GM20431 (cell line): ENCODE data around the gene TRIP10.
"Not testable (repeated sequence)": the region's sequence is repeated elsewhere in the genome, so short reads cannot be mapped to it uniquely, and the experiment has no call there.

Source experiments
- in situ Hi-C: fragments of 300-500 bp; cut with MseI, MboI; formaldehyde crosslinking; loops from one replicate; pipeline ENCODE4 v1.15.0; 2020; ENCODE audit warnings: low sequenced_read_pairs; ENCODE audit not compliant: unreplicated experiment

The TRIP10 gene

DNA sequence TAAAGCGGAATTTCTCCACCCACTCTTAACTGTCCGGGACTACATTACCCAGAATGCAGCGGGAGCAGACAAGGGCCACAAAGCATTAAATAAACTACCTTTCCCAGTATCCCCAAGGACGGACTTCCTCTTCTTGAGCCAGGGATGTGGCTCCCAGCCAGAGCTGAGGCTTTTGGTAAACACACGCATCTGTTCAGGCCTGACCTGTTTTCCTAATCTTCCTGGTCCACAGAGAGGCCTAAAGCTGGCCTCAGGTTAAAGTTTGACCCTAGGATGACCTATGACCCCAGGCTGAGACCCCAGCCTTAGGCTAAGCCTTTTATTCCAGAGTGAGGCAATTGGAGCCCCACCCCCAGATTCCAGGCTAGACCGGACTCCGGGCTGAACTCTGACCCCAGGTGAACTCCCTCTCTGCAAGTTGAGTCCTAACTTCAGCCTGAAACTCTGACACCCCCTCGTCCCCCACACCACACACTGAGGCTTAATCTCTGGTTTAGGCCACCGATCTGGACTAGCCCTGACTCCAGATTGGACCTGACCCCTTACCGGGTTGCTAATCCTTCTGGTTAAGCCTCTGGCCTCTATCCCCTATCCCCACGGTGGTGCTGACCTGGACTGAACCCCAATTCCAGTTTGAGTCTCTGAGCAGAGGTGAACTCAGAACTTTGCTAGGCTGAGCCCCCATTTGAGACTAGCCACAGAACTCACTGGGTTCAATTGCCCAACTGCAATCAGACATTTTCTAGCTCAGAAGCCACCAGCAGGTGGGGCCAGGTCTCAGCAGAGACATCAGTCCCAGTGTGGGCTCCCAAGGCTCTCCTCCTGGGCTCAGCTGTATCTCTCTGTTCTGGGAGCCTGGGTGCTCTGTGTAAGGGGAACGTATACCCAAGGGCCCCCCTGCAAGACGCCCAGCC lies 1.4 kb upstream of the TRIP10 start:
- in situ Hi-C loops: no loop called here

DNA sequence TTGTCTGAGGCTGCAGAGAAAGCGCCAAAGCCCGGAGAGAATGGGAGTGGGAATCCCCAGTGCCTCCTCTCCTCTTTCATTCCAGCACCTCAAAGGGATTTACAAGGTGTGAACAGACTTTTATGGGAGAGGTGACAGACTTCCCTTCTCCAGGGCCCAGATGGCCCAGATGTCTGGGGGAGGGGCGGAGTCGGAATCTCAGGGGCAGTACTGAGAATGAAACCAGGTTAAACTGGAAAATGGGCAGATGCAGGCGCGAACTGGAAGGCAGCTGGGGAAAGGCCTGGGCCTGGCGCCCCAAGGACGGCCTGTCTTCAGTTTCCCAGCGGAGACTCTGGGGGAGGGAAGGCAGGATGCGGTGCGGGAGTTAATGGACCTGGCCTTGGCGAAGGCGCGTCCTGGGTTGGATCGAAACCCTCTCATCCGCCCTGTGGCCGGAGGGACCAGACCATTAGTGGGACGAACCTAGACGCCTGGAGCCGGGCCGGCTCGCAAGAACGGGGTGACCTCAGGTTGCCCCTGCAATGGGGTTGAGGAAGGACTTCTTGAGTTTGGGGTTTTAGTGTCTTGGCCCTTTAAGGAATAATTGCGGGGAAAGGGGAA lies 592 bp upstream of the TRIP10 start:
- in situ Hi-C loops: no loop called here

DNA sequence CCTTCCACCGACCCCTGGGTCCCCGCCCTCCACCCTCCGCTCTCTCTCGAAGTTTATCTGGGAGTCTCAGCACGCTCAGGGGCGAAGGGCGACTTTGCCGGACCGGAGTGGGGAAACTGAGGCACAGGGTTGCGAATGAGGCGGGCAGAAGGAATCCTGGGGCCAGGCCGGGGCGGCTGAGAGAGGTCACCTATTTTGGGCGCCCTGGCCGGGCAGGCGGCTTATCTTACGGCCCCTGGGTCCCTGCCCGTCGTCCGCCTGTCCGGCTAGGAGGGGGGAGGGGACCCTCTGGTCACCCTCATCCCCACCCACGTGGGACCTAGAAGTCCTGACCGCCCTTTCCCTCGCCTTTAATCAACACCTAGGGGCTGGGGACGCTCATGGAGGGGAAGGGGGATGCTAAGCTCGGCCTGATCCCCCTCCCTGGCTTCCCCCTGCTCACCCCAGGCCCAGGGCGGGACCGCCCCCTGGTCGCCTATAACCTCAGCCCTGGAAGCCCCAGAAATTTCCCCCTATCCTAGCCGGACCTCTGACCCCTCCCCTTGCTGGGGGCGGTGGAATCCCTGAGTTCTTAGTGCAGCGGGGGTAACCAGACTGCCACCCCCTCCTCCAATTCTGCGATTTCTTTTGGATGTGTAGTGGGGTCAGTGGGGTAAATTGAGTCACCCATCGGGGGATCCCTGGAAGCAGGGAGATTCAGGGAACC lies 556 bp downstream of the TRIP10 start:
- in situ Hi-C loops: no loop called here

- in situ Hi-C loops: no loop called here
These were observed 1.3 kb downstream of the TRIP10 start for GRCh38 chr19:6740589-6741343.

DNA sequence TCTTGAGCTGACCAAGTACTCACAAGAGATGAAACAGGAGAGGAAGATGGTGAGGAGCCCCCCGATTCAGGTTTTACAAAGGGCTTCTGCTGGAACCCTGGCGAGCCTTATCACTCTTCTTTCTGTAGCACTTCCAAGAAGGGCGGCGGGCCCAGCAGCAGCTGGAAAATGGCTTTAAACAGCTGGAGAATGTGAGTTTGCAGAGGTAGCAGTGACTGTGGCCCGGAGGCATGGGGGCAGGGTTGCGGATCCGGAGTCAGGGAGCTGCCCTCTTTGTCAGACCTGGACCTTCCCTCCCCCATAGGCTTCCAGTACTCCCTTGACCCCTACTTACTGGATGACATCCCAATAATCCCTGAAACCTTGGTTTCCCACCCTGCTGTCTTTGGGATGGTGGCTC lies 3.6 kb downstream of the TRIP10 start:
- in situ Hi-C loops: no loop called here

GRCh38 chr19:6743714-6744380 lies 4.4 kb downstream of the TRIP10 start:
- in situ Hi-C loops: no loop called here

- in situ Hi-C loops: no loop called here
These were observed 5.2 kb downstream of the TRIP10 start for GRCh38 chr19:6744381-6745301.

DNA sequence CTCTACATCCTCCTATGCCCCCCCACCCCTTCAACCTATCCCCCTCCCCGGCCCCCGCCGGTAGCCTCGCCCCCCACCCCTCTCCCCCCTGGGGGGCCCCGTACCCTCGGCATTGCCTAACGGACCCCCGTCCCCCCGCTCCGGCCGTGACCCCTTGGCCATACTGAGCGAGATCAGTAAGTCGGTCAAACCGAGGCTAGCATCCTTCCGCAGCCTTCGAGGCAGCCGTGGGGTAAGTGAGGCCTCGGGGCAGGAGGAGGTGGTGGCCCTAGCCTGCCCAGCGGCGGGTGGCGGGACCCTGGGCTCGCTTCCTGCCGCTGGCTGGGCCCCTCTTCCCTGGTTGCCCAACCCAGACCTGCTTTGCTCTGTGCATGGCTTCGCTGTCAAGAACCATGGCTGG lies 6.5 kb downstream of the TRIP10 start:
- in situ Hi-C loops: no loop called here

DNA sequence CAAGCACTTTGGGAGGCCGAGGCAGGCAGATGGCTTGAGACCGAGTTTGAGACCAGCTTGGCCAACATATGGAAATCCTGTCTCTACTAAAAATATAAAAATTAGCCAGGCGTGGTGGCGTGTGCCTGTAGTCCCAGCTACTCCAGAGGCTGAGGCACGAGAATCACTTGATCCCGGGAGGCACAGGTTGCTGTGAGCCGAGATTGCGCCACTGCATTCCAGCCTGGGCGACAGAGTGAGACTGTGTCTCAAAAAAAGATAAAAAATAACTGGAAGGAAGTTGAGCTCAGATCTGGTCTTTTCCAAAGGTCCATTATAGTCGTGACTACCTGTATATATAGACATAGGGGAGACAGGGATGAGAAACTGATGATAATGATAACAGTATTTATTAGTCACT lies 9.1 kb downstream of the TRIP10 start:
- in situ Hi-C loops: not testable (repeated sequence)

- in situ Hi-C loops: no loop called here
These were observed 10.6 kb downstream of the TRIP10 start for GRCh38 chr19:6750062-6750461.

DNA sequence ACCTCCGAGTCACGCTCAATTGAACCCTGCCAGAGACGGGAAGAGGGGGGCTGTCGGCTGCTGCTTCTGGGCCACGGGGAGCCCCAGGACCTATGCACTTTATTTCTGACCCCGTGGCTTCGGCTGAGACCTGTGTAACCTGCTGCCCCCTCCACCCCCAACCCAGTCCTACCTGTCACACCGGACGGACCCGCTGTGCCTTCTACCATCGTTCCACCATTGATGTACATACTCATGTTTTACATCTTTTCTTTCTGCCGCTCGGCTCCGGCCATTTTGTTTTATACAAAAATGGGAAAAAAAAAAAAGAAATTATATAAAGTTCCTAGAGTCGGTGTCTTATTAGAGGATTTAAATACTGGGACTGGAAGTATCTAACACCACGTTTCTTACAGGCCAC lies 11.7 kb downstream of the TRIP10 start:
- in situ Hi-C loops: no loop called here

DNA sequence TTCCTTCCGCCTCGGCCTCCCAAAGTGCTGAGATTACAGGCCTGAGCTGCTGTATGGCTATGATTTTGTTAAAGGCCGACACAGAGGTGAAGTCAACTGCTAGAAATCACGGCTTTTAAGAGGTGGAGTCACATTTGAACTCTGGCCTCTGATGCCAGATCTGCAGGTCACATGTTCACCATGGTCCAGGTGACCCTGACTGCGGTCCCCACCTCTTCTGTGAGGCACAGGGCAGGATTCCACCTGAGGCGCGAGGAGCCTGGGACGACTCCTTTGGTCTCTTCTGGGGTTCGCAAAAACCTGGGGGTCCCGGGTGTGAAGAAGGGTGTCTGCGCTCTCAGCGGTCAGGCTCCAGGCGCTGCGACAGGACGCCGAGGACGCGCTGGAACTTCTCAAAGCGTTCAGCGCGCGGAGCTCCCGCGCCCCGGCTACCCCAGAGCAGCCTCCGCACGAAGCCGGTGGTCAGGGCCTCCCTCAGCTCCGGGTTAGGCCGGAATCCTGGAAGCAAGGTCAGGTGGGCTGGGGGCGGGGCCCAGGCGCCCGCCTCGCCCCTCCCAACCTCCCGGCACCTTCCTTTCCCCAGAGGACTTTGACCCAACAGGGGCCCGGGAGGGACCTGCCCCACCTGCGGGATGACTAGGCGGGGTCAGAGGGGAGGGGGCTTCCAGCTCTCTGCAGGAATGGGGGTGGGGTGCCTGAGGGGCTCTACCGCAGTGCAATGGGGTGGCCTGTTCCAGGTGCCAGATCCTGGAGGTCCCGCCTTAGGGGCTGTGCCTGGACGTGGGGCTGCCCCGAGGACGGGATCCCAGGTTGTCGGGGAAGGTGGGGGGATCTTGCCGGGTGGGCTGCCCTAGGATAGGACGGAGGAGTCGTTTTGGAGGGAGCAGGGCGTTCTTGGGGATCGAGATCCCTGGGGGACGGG lies 13.0 kb downstream of the TRIP10 start:
- in situ Hi-C loops: no loop called here

DNA sequence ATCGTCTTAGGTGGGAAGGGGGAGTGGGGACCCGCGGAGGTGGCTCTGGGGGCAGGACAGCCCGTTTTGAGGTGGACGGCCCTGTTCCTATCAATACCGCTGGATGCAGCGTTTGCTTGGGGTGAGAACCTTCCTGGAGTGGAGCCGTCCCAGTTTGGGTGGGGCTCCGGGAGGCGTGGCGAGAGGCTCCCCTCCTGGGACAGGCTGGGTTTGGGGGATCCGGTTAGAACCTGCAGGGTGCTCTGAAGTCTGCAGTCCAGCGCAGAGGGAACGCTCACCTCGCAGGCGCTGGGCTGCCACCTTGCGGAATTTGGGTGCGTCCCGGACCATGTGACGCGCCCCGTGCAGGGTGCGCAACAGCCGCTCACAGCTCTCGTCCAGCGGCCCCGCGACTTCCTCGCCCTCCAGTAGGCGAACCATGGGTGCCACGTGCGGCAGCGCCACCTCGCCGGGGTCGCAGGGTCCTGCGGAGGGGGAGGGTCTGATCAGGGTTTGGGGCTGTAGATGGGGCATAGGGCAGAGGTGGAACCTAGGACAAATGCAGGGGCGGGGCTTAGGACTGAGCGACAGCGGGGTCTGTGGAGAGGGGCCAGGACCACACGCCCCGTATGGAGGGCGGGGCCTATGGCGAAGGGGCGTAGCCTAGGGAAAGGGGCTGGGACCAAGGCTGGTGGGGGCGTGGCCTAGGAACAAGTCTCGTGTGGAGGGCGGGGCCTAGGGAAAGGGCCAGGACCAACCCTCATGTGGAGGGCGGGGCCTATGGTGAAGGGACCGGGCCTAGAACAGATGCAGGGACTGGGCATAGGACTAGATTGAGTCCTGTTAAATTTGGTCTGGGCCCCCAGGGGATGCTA lies 13.9 kb downstream of the TRIP10 start:
- in situ Hi-C loops: no loop called here

GRCh38 chr19:6754136-6754535 lies 14.7 kb downstream of the TRIP10 start:
- in situ Hi-C loops: no loop called here

GRCh38 chr19:6754653-6755463 lies 15.4 kb downstream of the TRIP10 start:
- in situ Hi-C loops: no loop called here

DNA sequence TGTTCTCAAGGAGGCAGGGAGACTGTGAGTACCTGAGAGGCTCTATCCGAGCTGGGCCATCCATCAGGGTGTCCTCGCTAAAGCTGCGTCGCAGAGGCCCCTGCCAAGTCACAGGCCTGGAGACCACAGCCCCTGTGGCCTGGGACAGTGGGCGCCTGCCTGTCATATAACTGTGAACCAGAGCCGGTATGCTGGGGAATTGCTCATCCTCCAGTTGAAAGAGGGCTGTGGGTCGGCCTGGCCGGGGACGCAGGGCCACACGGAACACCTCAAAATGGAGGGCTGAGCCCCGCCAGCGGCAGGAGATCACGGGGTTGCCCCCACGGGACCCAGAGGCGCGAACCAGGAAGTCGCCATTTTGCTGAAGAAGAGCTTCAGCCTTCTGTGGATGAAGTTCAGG lies 21.1 kb downstream of the TRIP10 start:
- in situ Hi-C loops: no loop called here
